ENCODE results near the gene NEO1.

DNA sequence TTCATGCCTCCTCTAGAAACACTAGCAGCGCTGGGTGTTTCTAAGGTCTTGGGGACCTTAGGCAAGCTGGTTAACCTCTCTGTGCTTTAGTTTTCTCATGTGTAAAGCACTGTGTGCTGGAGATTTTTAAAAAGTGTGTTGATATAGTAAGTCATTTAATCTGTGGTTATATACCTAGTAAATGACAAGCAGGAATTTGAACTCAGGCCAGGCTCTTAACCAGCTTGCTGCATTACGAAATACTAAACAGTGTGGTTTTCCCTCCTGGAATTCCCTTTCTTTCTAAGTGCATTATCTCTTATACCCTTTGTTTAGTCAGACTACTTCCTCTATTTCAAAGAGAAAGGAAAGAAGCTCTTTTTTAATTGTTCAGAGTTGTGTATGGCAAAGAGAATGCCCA is 26.5 kb downstream of the NEO1 start:
- TF ChIP-seq, protein P1, sequence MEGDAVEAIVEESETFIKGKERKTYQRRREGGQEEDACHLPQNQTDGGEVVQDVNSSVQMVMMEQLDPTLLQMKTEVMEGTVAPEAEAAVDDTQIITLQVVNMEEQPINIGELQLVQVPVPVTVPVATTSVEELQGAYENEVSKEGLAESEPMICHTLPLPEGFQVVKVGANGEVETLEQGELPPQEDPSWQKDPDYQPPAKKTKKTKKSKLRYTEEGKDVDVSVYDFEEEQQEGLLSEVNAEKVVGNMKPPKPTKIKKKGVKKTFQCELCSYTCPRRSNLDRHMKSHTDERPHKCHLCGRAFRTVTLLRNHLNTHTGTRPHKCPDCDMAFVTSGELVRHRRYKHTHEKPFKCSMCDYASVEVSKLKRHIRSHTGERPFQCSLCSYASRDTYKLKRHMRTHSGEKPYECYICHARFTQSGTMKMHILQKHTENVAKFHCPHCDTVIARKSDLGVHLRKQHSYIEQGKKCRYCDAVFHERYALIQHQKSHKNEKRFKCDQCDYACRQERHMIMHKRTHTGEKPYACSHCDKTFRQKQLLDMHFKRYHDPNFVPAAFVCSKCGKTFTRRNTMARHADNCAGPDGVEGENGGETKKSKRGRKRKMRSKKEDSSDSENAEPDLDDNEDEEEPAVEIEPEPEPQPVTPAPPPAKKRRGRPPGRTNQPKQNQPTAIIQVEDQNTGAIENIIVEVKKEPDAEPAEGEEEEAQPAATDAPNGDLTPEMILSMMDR (IDR thresholded peaks at IDR 0.05): no peak
- no peak for TF ChIP-seq ZFX (IDR thresholded peaks at IDR 0.05; ENCODE audit: borderline replicate concordance)
